ENCODE results near the gene FUT2. TPM values are rescaled to one million over a fixed set of nuclear protein-coding genes. Genes with fewer than 3 reads are reported as not detected.

The FUT2 gene
- total RNA-seq, 1 experiment from 2014 or later = 12.5 TPM

DNA sequence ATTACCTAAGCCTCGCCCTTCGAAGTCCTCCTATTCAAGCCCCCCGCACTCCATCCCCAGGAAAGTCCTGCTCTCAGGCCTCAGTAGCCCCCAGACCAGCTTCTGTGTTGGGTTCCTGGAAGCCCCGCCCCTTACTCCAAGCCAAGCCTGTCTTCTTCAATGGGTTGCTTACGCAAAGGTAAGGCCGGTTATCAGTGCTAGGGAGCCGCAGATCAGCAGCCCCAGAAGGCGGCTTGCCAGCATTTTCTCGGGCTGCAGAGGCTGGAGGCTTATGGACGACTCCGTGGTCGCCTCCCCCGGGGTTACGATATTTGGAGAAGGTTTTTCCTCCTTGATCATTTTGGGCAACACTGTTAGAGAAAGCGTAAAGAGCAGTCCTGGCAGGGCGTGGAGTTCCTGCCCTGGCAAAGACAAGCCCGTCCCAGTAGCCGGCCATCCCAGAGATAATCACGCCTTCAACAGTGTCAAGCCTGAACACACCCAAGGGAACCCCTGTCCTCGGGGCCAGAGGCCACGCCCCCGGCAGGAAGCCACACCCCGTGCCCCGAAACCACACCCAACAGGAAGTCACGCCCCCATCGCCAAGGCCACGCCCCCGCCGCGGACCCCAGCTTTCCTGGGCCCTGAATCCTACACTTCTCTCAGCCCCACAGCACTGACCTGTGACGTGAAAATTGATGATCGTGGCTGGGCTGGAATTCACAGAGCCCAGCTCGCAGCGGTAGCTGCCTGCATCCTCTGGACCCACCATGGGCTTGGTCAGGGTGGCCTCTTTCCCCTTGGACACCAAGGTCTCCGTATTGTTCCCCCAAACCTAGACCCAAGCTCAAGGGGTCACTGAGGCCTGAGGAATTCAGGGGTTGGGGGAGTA lies 45.6 kb downstream of the FUT2 start:
- peak overlapping the region; percentile 42 for H3K4me2 ChIP-seq (ENCODE audit: low read length)
- no peak overlapping the region for H3K9ac ChIP-seq (ENCODE audit: low read length)
- no peaks in the 10 kb centered on the region for H3K9me2 ChIP-seq (ENCODE audit: insufficient read depth)
- H3K36me3 ChIP-seq (ENCODE audit: control insufficient read depth in 1 of 2, insufficient read depth in 2 of 2, low read length in 2 of 2) = no peaks in the 10 kb centered on the region
- ChIA-PET POLR2A (no interaction called here), RAD21 (ENCODE audit: low non-redundant PET in 1 of 2, low total read pairs in 2 of 2, uncharacterized antibody in 2 of 2, unreplicated experiment in 2 of 2) (interaction anchor here in 1 of 2 experiments (1.2 kb wide), 1 partner anchor 95 kb away, joined by 3 read pairs; the partner anchor contains the start of gene CA11), CTCF (no interaction called here)
- no peaks in the 10 kb centered on the region for H3K9me3 ChIP-seq (ENCODE audit: control insufficient read depth in 1 of 2, insufficient read depth in 1 of 2, low read depth in 1 of 2, low read length in 2 of 2)
- no peaks in the 10 kb centered on the region for H4K20me1 ChIP-seq (ENCODE audit: insufficient read depth)
- H2AFZ ChIP-seq (ENCODE audit: low read depth, low read length, poor library complexity, severe bottlenecking) = no peak overlapping the region
- intact Hi-C loops (cut with micrococcal nuclease) = no loop called here
- peak overlapping the region; percentile 38; the same call in 1 of the 2 replicates for H3K27ac ChIP-seq (ENCODE audit: low read depth, low read length)
- no peak for TF ChIP-seq CBX3 (IDR thresholded peaks at IDR 0.05; ENCODE audit: low read depth)
- TF ChIP-seq ZFX (IDR thresholded peaks at IDR 0.05) = no peak
- TF ChIP-seq POLR2AphosphoS5 (IDR thresholded peaks at IDR 0.05; ENCODE audit: low read depth, low read length) = 0 out of 2 replicates have a peak, but pooled peaks have one; percentile 39
- H3K27me3 ChIP-seq (ENCODE audit: insufficient read depth, low read length) = no peaks in the 10 kb centered on the region
- no peak overlapping the region for H3K4me3 ChIP-seq (replicated peaks in 1 of 2; ENCODE audit: low read depth in 1 of 2, low read length in 2 of 2)
- no peaks in the 10 kb centered on the region for H3K79me2 ChIP-seq (ENCODE audit: insufficient read depth, low read length)
- peak; percentile 51 for ATAC-seq
- no peak for DNase-seq (ENCODE audit: low read depth, low spot score)
- BruUV-seq (replicated peaks) = no TSS peak
- peaks cover 25 to 40% of the 10 kb centered on the region in 2 experiments for H3K4me1 ChIP-seq (ENCODE audit: control insufficient read depth in 1 of 2, insufficient read depth in 2 of 2, low read length in 2 of 2)

DNA sequence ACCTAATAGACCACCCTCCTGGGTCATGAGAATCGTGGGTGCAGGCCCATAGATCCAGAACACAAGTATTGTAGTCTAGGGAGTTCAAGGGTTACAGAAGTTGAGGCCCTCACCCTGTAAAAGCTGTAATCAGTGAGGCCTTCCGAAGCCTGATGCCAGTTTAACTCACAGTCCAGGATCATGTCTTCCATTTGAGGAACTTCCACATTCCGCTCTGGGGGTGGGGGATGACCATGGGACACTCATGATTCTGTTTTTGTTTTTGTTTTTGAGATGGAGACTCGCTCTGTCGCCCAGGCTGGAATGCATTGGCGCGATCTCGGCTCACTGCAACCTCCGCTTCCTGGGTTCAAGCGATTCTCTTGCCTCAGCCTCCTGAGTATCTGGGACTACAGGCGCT lies 46.3 kb downstream of the FUT2 start:
- H3K4me2 ChIP-seq (ENCODE audit: low read length) = peak overlapping the region; percentile 42
- H3K27ac ChIP-seq (ENCODE audit: low read depth, low read length) = peak overlapping the region; percentile 38; the same call in 1 of the 2 replicates
- H3K4me1 ChIP-seq (ENCODE audit: control insufficient read depth in 1 of 2, insufficient read depth in 2 of 2, low read length in 2 of 2) = peaks cover 25 to 46% of the 10 kb centered on the region in 2 experiments
- H3K36me3 ChIP-seq (ENCODE audit: control insufficient read depth in 1 of 2, insufficient read depth in 2 of 2, low read length in 2 of 2) = no peaks in the 10 kb centered on the region
- POLR2A ChIA-PET = no interaction called here
- H2AFZ ChIP-seq (ENCODE audit: low read depth, low read length, poor library complexity, severe bottlenecking) = no peak overlapping the region
- no TSS peak for BruUV-seq (replicated peaks)
- ATAC-seq (no peak), DNase-seq (ENCODE audit: low read depth, low spot score) (no peak)
- H3K9ac ChIP-seq (ENCODE audit: low read length) = no peak overlapping the region
- H4K20me1 ChIP-seq (ENCODE audit: insufficient read depth) = no peaks in the 10 kb centered on the region
- H3K4me3 ChIP-seq (replicated peaks in 1 of 2; ENCODE audit: low read depth in 1 of 2, low read length in 2 of 2) = no peak overlapping the region
- H3K9me3 ChIP-seq (ENCODE audit: control insufficient read depth in 1 of 2, insufficient read depth in 1 of 2, low read depth in 1 of 2, low read length in 2 of 2) = no peaks in the 10 kb centered on the region
- no peaks in the 10 kb centered on the region for H3K9me2 ChIP-seq (ENCODE audit: insufficient read depth)
- H3K27me3 ChIP-seq (ENCODE audit: insufficient read depth, low read length) = no peaks in the 10 kb centered on the region
- CTCF ChIA-PET = no interaction called here
- intact Hi-C loops (cut with micrococcal nuclease) = no loop called here
- no peak for TF ChIP-seq RAD21 (IDR thresholded peaks at IDR 0.05; ENCODE audit: low read depth)
- no peak for TF ChIP-seq ELF1 (IDR thresholded peaks at IDR 0.05; ENCODE audit: borderline replicate concordance, low read depth)
- no peak for TF ChIP-seq POLR2AphosphoS5 (IDR thresholded peaks at IDR 0.05; ENCODE audit: low read depth, low read length)
- no peak for TF ChIP-seq JUND (IDR thresholded peaks at IDR 0.05)
- TF ChIP-seq REST (IDR thresholded peaks at IDR 0.05; ENCODE audit: low read depth) = no peak
- no peak for TF ChIP-seq ATF3 (IDR thresholded peaks at IDR 0.05)
- no peak for TF ChIP-seq ZBTB33 (IDR thresholded peaks at IDR 0.05; ENCODE audit: extremely low read depth, insufficient replicate concordance, low read length)
- TF ChIP-seq SRF (IDR thresholded peaks at IDR 0.05; ENCODE audit: low read depth) = no peak
- TF ChIP-seq EZH2phosphoT487 (IDR thresholded peaks at IDR 0.05; ENCODE audit: borderline replicate concordance) = no peak
- TF ChIP-seq FOSL1 (IDR thresholded peaks at IDR 0.05; ENCODE audit: low read depth) = no peak
- no peak for TF ChIP-seq SIN3A (IDR thresholded peaks at IDR 0.05; ENCODE audit: low read depth)
- TF ChIP-seq POLR2A (IDR thresholded peaks at IDR 0.05; ENCODE audit: borderline replicate concordance, extremely low read depth, insufficient read depth, insufficient read length) = no peak
- RAD21 ChIA-PET (ENCODE audit: low non-redundant PET in 1 of 2, low total read pairs in 2 of 2, uncharacterized antibody in 2 of 2, unreplicated experiment in 2 of 2) = no interaction called here
- H3K79me2 ChIP-seq (ENCODE audit: insufficient read depth, low read length) = no peaks in the 10 kb centered on the region

Data from HCT116 (cell line).